ENCODE data around the gene MTRFR. TPM values are rescaled to one million over a fixed set of nuclear protein-coding genes. Genes with fewer than 3 reads are reported as not detected.
"Not testable (repeated sequence)": the region's sequence is repeated elsewhere in the genome, so short reads cannot be mapped to it uniquely, and the experiment has no call there.

The MTRFR gene
- total and polyA plus RNA-seq, 2 donors (not counting 1 experiment from before 2014, with no cell fraction given) = 18.7 to 45.5 TPM

- H3K27me3 Mint-ChIP-seq; H3K27ac Mint-ChIP-seq; H3K4me3 Mint-ChIP-seq; H2AFZ ChIP-seq (ENCODE audit: insufficient read depth, low read depth, low read length, poor library complexity, severe bottlenecking); POLR2A ChIA-PET; intact Hi-C loops (cut with micrococcal nuclease); DNase-seq; H3K4me1 ChIP-seq (ENCODE audit: control insufficient read depth in 2 of 2, insufficient read depth in 2 of 2, low read length in 2 of 2); H3K4me3 ChIP-seq (ENCODE audit: control extremely low read depth in 1 of 5, extremely low read depth in 1 of 5, insufficient read depth in 1 of 5, low read depth in 2 of 5, low read length in 4 of 5); H3K9me3 ChIP-seq (ENCODE audit: control extremely low read depth in 1 of 3, control insufficient read depth in 2 of 3, insufficient read depth in 1 of 3, low read length in 2 of 3); H3K9ac ChIP-seq (ENCODE audit: low read length); H4K20me1 ChIP-seq (ENCODE audit: control insufficient read depth, insufficient read depth, low read length, poor library complexity, severe bottlenecking); H3K27ac ChIP-seq (ENCODE audit: low read length in 2 of 2); H3K27me3 ChIP-seq (replicated peaks in 1 of 4; ENCODE audit: control extremely low read depth in 1 of 4, control insufficient read depth in 3 of 4, insufficient read depth in 4 of 4, low read length in 3 of 4); H3K4me2 ChIP-seq (replicated peaks; ENCODE audit: low read depth, low read length, poor library complexity, severe bottlenecking); H3K9me3 Mint-ChIP-seq (ENCODE audit: insufficient read depth); H3K4me1 Mint-ChIP-seq; H3K79me2 ChIP-seq (ENCODE audit: control insufficient read depth, insufficient read depth, low read length); ATAC-seq (ENCODE audit: low read depth): not testable (repeated sequence)
- peaks cover 10 to 32% of the 10 kb centered on the region in 2 experiments for H3K36me3 ChIP-seq (replicated peaks in 1 of 2; ENCODE audit: control extremely low read depth in 1 of 2, control insufficient read depth in 1 of 2, extremely low read depth in 1 of 2, insufficient read depth in 2 of 2, low read length in 1 of 2)
- CTCF ChIA-PET = interaction anchor here (0.7 to 1.1 kb wide), 2 partner anchors 165 kb away, joined by 3 to 4 read pairs; no protein-coding TSS in a partner anchor
- 100% methylated on average over 2 of the region's 7 CpGs for WGBS (ENCODE audit: insufficient coverage)
Observed at GRCh38 chr12:123207815-123208214, 25.4 kb upstream of the MTRFR start.

- Histone ChIP-seq H2AFZ (ENCODE audit: insufficient read depth, low read depth, low read length, poor library complexity, severe bottlenecking) (no peak overlapping the region), H3K4me2 (replicated peaks; ENCODE audit: low read depth, low read length, poor library complexity, severe bottlenecking) (no peak overlapping the region), H3K27ac (ENCODE audit: low read length in 2 of 2) (no peak overlapping the region), H3K36me3 (replicated peaks in 1 of 2; ENCODE audit: control extremely low read depth in 1 of 2, control insufficient read depth in 1 of 2, extremely low read depth in 1 of 2, insufficient read depth in 2 of 2, low read length in 1 of 2) (peaks cover 2 to 29% of the 10 kb centered on the region in 2 experiments), H3K79me2 (ENCODE audit: control insufficient read depth, insufficient read depth, low read length) (peaks cover 16% of the 10 kb centered on the region), H3K9me3 (ENCODE audit: control extremely low read depth in 1 of 3, control insufficient read depth in 2 of 3, insufficient read depth in 1 of 3, low read length in 2 of 3) (no peaks in the 10 kb centered on the region), H3K27me3 (replicated peaks in 1 of 4; ENCODE audit: control extremely low read depth in 1 of 4, control insufficient read depth in 3 of 4, insufficient read depth in 4 of 4, low read length in 3 of 4) (no peaks in the 10 kb centered on the region), H3K4me3 (ENCODE audit: control extremely low read depth in 1 of 5, extremely low read depth in 1 of 5, insufficient read depth in 1 of 5, low read depth in 2 of 5, low read length in 4 of 5) (no peak overlapping the region), H3K9ac (ENCODE audit: low read length) (no peak overlapping the region), H4K20me1 (ENCODE audit: control insufficient read depth, insufficient read depth, low read length, poor library complexity, severe bottlenecking) (no peaks in the 10 kb centered on the region), H3K4me1 (ENCODE audit: control insufficient read depth in 2 of 2, insufficient read depth in 2 of 2, low read length in 2 of 2) (no peaks in the 10 kb centered on the region)
- intact Hi-C loops (cut with micrococcal nuclease) = no loop called here
- peaks cover 9% of the 10 kb centered on the region for H3K4me1 Mint-ChIP-seq
- H3K27me3 Mint-ChIP-seq = no peaks in the 10 kb centered on the region
- no peak overlapping the region for H3K27ac Mint-ChIP-seq
- 58% methylated on average over 11 of the region's 11 CpGs for WGBS (ENCODE audit: insufficient coverage)
- no peaks in the 10 kb centered on the region for H3K9me3 Mint-ChIP-seq (ENCODE audit: insufficient read depth)
- ChIA-PET CTCF (interaction anchor here (1.0 to 4.1 kb wide), 4 partner anchors 8 to 359 kb away, joined by 3 to 16 read pairs (median 4); partner anchors contain the start of genes MPHOSPH9 and MTRFR), POLR2A (interaction anchor here (0.5 to 0.7 kb wide), 2 partner anchors 361 to 803 kb away, joined by 3 read pairs; no protein-coding TSS in a partner anchor)
- TF ChIP-seq CTCF (IDR thresholded peaks at IDR 0.05) (no peak), EZH2 (IDR thresholded peaks at IDR 0.05; ENCODE audit: borderline replicate concordance, insufficient read depth, low read depth, low read length, poor library complexity, severe bottlenecking) (no peak)
- ATAC-seq (ENCODE audit: low read depth) (no peak), DNase-seq (no peak)
- H3K4me3 Mint-ChIP-seq = no peak overlapping the region
Observed at GRCh38 chr12:123223241-123223668, 10.0 kb upstream of the MTRFR start.

Measured in B cell (primary cell).